Activated CD8-positive, alpha-beta memory T cell treated with anti-CD3 and anti-CD28 coated beads, Interleukin-2, amount 50 U/mL, for 4 hours (primary cell): Measurements from ENCODE around the gene GALNT7.
"Not testable (repeated sequence)": the region's sequence is repeated elsewhere in the genome, so short reads cannot be mapped to it uniquely, and the experiment has no call there.

Experiments used
- DNase-seq: peaks from one replicate; pipeline ENCODE4 v3.0.0-alpha.2; 2020

Gene GALNT7

DNA sequence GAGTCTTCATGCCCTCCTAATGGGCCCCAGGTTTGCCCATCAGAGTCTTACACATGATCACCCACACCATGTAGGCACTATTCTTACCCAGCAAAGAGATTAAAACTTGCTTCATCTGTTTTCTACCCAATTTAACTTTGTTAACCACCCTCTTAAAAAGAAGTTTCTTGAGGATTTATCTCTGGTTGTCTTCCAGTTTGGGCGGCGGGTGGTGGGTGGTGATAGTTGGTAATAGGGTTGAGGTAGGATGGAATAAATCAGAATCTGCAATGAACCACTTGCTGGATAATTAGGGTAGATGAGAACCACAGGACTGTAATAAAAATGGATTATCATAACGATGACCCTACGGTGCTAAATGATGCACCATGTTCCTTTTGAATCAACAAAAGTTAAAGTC, 30.9 kb downstream of the GALNT7 start:
- no peak for DNase-seq

DNA sequence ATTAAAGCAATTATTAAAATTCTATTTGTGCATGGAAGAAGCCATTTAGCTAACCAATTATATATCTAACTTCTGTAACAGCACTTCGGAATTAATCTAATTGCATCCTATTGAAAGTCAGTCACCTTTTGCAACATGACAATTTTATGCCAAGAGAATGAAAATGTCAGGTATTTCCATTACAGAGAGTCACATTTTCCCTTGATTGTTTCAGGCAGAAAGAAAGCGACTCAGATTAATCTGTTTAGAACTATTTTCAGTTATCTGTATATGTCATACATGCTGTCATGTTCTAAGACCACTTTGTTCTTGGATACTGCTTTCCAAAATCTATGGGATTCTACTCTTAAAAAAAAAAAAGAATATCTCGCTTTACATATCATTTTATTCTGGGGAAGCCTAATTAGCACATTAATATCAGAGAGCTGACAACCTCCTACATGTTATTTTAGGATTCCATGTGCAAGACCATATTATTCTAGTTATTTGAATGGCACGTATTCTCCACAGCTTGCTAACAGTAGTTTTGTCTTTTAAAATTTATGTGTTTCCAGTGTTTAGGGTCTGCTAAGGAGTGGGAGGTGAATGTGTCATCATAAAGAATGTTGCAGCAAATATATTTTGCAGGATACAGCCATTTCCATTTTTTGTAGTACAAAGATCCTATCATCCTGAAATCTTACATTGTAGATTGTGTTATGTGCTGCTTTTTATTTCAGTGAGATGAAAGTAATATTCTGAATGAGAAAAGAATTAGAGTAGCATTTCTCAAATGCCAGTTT, 31.7 kb downstream of the GALNT7 start:
- no peak for DNase-seq

DNA sequence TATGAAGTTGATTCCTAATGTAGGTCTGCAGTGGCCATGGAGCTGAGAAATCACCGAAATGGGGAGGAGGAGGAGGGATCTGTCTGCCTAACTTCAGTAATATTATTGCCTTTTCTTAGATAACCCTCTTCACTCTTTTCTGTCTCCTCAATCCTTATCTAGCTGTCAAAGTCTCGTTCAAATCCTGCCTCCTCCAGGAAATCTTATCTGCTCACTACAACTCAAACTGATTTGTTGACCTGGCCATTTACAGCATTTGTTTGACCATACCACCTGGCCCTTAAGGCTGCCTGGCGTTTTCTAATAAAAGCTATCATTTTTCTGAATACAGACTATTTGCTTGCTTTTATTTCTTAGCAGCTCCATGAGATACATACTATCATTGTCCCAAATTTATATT, 33.8 kb downstream of the GALNT7 start:
- DNase-seq = no peak

DNA sequence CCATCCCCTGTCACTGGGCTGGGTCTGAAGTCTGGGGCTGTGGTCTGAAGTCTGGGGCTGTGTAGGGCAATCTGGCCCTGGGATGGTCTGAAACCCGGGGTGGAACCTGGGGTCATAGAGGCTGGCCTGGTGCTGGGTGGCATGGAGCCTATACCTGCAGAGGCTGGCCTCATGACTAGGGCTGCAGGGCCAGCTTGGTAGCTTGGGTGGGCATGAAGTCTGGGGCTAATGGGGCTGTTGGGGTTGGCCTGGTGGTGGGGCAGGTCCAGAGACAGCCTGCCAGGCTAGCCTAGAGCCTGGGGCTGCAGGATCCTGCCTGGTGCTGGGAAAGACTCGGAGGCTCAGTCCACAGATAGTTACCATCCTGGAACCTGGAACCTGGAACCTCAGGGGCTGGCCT, 37.0 kb downstream of the GALNT7 start:
- DNase-seq = no peak

DNA sequence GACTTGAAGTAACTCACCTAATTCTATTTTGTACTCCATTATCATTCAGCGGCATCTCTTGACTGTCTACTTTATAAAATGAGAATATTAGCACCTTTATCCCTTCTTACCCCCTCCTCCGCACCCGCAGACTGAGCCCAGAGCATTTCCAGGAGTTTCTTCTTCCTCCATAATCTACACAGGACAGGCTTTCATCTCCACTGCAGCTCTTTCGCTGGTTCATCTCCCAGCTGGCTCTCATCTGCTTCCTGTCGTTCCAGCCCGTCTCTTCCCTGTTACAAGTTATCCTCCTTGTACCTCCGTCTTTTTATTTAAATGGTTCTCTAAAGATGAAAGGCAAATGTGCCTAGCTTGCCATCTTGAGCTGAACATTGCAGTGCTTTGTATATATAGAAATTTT, 39.8 kb downstream of the GALNT7 start:
- no peak for DNase-seq

DNA sequence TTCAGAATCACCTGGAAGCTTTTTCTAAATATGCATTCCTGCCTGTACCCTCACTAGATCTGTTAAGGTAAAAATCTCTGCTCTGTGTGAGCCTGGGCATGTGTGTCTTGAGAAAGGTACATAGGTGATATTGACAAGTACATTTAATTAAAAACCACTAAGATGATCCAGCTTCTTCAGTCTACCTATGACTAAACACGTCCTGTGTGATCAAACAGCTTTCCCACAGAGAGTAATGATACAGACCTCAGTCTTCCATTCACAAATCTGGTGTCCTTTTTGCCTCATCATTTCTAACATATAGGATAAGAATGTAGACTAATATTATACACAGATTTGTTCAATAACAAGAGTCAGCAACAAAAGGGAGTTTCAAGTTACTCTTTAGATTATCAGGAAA, 42.6 kb downstream of the GALNT7 start:
- no peak for DNase-seq

DNA sequence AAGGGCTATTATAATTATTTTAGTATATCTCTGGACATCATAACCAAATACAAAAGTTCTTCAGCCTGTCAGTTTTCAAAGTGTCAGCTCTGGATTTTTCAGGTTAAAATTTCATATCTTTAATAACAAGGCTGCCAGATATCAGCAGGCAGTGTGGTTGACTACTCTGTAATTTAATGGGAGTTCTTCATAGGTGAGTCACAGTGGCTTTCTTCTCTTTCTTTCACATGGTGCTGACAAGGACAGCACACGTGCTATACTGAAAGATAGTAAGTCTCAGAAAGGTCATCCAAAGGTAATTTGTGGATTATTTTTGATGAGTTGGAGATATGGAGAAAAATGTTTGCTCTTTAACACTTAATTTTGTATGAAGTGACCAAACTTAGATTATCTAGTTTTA, 43.2 kb downstream of the GALNT7 start:
- no peak for DNase-seq

DNA sequence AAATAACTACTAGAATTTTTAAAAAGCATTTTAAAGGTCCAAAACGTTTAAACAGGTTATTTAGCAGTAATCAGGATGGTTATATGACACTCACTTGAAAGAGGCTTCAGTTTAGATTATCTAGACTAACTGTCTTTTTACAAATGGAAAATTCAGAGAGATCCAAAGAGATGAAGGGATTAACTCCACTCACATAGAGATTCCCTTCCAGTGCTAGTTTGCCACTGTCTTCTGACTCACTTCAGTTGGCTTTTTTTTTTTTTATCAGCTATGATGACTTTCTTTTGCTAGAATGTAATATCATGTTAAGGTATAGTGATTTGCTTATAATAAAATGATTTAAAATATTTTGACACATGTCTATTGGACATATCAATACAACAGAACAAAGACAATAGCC, 43.8 kb downstream of the GALNT7 start:
- DNase-seq = no peak

DNA sequence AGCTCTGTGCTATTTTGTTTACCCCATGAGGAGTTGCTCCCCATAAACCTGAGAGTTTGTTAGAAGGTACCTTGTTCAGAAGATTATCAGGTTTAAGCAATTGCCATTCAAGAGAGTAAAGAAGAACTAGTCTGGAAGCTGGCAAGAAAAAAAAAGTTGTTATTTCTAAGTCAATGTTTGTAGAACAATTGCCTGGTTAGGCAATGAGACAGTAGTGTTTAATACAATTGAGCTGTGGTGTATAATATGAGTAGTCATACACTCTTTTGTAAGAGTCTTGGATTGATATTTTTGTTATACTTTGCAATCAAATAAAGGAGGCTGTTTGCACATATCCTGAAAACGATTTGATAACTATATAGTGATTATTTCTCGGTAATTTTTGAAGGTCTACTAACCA, 44.7 kb downstream of the GALNT7 start:
- DNase-seq = no peak

DNA sequence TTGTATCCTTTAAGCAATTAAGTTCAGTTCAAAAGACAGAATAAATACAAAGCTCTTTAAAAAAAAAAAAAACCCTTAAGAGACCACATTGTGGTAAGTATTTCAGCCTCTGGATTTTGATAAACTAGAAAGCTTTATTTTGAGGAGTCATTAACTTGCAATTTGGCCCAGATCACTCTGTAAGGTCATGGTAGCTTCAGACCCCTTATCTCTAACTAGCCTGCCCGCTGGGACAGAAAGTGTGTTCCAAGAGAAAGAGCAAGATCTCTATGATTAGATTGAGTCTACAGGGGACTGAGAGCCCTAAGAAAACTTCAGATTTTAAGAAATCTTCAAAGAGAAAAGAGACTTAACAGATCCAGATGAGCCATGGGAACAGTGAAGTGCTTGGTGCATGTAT, 45.6 kb downstream of the GALNT7 start:
- DNase-seq = no peak

DNA sequence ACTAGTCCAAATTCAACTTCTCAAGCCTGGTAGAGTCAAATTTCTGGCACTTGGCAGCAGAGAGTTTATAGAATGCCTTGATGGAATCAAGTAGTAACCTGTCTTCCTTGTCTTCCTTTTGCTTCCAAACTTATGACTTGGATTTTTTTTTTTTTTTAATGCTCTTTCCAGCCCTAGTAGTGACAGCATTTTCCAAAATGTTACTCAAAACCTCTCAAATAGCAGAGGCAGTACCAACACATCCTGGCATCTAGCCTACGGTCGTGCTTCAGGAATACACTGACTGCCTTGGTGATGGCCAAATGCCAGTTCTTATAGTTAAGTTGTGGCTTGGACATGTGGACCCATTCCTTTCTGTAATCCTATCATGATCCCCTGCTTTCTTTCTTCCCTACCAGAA, 46.0 kb downstream of the GALNT7 start:
- DNase-seq = no peak

DNA sequence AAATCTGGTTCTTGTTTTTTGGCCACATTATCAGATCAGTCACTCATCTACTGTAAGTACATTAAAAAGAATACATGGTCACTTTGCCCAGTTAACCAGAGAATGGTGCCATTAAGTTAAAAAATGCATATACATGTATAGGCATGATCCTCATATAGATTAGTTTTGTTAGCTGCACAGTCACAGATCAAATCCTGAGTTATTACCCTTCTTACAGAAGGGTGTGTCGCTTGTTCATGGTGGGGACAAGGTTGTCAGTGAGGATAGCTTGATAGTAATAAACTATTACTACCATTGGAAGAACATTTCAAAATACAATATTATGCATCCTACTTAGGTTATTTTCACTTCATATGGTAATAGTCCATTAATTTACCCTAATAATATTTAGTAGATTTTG, 48.5 kb downstream of the GALNT7 start:
- DNase-seq = no peak

DNA sequence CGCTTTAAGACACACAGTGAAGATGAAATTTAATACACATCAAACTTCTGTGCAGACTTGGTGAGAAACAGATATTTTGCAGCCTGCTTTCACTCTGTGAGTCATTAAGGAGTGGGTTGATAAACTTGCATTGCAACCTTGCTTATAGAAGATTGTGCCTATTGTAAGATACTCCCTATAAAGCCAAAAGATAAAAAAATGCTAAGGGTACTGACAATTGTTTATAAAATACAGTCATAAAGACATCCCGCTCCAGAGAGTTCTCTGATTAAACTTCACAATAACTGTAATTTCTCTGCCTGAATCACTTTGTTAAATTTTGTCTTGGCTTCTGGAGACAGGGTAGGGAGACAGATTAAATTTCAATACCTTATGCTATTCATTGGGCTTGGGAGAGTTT, 49.1 kb downstream of the GALNT7 start:
- DNase-seq = no peak

DNA sequence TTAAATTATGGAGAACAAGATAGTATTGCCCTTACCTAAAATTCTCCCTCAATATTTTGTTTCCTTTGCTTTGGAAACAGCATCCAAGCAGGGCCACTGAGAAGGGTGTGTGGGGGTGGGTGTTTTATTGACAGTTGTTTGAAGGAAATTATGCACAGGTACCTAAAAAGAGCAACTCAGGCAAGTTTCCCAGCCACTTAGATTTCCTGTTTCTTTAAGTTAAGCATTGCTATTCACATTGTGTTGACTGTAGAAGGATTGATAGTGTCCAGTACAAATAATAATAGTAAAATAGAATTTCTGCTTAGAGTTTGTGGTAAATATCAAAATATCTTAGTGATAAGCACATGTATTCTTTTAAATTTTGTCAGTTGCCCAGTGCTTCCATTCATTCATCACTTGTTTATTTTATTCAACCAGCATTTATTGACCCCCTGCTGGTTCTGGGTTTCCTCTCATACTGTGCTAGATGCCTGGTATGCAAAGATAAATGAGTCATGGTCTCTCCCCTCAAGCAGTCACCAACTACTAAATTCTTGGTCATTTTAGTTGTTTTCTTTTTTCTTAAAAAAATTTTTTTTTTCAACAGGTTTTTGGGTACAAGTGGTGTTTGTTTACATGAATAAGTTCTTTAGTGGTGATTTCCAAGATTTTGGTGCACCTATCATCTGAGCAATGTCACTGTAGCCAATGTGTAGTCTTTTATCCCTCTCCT, 50.0 kb downstream of the GALNT7 start:
- no peak for DNase-seq

DNA sequence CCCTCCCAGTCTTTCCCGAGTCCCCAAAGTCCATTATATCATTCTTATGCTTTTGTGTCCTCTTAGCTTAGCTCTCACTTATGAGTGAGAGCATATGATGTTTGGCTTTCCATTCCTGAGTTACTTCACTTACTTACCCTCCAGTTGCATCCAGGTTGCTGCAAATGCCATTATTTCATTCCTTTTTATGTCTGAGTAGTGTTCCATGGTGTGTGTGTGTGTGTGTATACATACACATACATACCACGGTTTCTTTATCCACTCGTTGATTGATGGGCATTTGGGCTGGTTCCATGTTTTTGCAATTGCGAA, 50.5 kb downstream of the GALNT7 start:
- DNase-seq = not testable (repeated sequence)

DNA sequence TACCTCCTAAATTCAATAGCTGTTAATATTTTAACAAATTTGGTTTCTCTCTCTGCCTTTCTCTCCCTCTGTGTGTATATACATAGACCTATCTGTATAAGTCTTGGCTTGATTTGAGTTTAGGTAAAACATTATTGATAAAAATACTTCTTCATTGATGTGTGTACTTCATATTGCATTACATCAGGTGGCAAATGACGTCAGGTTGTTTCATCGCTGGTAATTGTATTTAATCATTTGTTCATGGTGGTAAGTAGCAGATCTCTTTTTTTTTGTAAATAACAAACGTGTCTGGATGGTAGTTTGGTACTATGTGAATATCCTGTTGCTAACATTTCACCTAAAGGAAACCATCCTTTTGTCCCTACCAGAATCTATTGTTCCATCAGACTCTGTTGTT, 55.1 kb downstream of the GALNT7 start:
- DNase-seq = no peak

DNA sequence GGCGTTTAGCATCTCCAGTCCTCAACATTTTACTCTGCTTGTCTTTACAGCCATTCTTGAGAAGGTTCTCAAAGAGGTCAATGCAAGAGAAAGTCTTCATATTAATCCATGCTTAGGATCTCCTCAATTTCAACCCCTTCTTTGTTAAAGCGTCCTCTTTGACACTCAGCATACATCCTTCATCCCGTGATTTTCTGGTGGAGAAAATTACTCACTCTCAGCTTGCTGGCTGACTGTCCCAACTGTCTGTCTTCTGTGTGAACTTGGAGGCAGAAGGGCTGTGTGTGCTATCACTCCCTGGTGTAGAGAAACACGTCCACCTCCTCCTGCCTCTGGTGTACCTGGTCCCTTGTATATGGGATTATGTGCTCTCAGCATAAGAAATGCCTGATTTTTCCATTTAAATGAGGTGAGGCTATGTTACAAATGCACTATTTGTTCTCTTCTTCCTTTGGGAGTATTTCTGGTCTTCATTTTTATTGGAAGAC, 57.8 kb downstream of the GALNT7 start:
- DNase-seq = no peak

DNA sequence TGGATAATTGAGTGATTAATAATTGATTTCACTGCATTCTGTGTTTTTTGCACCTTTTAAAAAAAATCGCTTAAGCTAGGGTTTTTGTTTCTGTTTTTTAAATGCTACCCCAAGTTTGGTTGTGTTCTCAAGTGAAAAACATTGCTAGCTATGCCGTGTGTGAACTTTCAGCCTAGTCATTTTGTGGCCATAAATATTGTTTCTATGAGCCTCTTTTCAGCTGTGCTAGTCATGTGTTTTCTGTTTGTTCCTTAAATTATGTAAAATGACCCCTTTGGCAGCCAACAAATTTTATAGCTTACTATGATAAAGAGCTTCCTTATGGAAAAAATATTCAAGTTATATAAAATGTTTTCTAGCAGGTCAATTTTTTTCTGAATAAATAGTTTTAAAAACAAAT, 59.1 kb downstream of the GALNT7 start:
- DNase-seq = no peak

DNA sequence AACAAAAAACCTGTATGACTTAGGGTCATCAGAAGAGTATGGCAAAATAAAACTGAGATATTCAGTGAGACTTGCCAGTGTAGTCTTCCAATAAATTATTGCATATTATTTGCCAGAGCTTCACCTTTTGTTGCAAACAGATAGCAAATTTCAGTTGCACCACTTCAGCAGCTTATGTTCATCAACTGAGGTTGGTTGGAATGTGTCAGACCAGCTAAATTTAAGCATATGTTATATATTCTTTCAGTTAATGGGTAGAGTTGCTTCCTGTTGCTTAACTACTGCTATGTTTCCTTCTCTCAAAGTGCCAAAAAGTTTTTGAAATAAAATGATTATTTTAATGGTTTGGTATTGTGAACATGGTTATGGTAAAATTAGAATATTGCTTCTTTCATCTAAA, 61.5 kb downstream of the GALNT7 start:
- DNase-seq = no peak

DNA sequence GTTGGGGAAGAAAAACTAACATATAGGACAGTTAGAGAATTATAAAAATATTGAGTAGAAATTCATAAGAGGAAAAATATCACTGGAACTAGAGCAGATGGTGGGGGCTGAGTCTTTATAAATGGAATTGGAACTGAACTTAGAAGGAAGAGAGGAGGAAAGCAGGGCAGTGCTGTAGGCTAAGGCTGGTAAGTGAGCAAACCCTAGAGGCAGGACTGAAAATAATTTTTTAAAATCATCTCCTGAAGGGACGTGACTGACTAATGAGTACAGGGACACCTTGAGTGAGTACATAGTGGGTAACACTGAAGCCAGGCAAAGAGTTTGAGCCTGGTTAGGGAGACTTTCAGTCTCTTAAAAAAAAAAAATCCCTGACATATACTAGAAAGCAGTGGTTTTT, 63.3 kb downstream of the GALNT7 start:
- no peak for DNase-seq

DNA sequence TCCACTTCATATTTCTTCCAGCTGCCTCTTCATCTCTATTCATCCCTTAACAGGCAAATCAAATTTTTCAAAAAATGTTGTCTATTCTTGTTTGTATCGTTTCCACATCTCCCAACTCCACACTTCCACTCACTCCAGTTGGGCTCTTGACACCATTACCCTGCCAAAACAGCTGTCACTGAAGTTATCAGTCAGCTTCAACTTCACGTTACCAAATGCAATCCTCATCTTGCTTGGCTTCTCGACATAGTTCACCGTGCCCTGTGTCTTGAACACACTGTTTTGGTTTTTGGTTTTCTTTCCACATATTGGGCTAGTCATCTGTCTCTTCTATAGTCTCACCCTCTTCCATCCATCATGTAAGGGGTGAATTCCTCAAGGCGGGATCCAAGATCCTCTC, 65.2 kb downstream of the GALNT7 start:
- no peak for DNase-seq

DNA sequence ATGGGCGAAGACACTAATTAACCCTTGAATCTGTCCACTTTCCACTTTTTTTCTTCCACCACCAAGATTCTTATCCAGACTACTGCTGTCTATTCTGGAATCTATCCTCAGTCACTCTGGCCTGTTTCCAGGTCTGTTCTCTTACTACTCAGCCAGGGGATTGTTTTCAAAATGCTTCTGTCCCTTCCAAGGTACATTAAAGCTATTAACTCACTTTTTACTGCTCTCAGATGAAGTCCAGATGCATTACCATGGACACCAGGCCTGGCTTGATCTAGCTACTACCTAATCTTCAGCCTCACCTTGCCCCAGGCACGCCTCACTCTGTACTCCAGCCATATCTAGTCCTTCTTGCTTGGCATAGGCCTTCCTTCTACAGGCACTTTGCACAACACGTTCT, 66.4 kb downstream of the GALNT7 start:
- no peak for DNase-seq

DNA sequence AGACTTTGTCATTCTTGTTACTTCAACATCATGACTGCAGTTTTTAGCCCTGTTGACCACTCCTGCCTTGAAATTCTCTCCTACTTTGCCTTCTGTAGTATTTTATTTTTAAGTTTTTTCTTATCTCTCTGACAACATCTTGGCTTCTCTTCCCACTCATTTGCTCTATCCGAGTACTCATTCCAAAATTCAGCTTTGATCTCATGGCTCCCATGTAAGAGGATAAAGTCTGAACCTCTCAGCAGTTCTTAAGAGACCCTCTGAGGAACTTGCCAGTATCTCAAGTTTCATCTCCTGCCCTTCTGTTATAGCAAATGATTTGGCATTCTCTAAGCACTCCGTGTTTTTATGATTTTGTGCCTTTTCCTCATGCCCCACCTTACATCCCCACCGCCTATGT, 67.7 kb downstream of the GALNT7 start:
- no peak for DNase-seq

DNA sequence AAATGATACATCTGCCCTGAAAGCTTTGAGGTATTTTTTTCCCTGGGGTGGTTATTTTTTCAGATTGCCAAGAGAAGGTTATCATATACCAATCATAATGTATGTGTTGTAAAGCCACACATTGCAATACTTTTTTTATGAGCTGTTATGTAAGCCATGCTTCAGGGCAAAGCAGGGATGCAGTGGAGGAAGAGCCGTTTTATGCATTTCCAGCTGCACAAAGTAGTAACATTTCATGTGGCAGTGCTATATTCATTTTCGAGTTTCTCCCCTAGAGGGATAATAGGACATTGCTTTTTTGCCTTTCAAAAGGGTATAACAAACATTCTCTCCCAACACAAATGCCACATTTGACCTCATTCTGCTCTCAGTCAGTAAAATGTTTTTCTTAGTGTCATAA, 68.5 kb downstream of the GALNT7 start:
- DNase-seq = no peak

DNA sequence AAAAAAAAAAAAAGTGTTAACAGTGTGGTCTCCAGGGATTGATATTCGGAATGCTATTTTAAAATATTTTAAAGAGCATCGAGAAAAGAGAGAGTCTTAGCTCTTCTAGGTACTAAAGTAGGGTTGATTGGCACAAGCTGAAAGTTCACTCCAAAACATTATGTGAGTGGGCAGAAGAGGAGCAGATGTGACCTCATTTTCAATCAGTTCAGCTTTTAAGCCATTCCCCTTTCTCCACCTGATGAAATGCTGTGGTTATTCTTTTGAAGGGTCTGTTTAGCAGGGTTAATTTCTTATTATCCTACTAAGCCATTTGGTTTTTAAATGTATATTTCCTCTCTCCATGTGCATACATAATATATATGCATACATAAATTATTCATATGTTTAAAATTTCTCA, 69.2 kb downstream of the GALNT7 start:
- DNase-seq = no peak
